H1 (cell line): ENCODE measurements around the gene MRPS24. TPM values are rescaled to one million over a fixed set of nuclear protein-coding genes. Genes with fewer than 3 reads are reported as not detected.

Experiments used
- CTCF ChIA-PET: fragments of 300-600 bp; sonication (Branson Sonifier 250); formaldehyde crosslinking; loops from one replicate; lab custom pipeline; 2021; ENCODE audit not compliant: partially characterized antibody; lab: Charles Lee
- POLR2A ChIA-PET: fragments of 300-600 bp; sonication (Branson Sonifier 250); formaldehyde crosslinking; loops from one replicate; lab custom pipeline; 2021; ENCODE audit warnings: inconsistent platforms; ENCODE audit not compliant: partially characterized antibody; lab: Charles Lee
- DNase-seq, 2 experiments: peaks; one replicate each; pipeline versions ENCODE4 v3.0.0 to v3.0.0-alpha.2; 2010 to 2022; ENCODE audit warnings: low spot score in 2 of 2, low read depth in 1 of 2, mixed read lengths in 1 of 2
- FAIRE-seq: peaks from 2 replicates; lab custom pipeline; 2011; peaks lifted over from hg19 to GRCh38; lab: Jason Lieb, UNC
- H2AFZ ChIP-seq: 2 replicates; pipeline ENCODE4 v1.8.1; 2012; ENCODE audit warnings: low read length, inconsistent platforms
- H2AK5ac ChIP-seq: 2 replicates; pipeline ENCODE4 v1.6.1; 2013; ENCODE audit warnings: low read depth, low read length
- H2BK120ac ChIP-seq: replicated peaks from 2 replicates; pipeline ENCODE3; 2013; ENCODE audit warnings: low read depth, low read length, inconsistent platforms
- H2BK12ac ChIP-seq: 2 replicates; pipeline ENCODE4 v1.6.1; 2013; ENCODE audit warnings: low read depth, low read length
- H2BK15ac ChIP-seq: 2 replicates; pipeline ENCODE4 v1.6.1; 2013; ENCODE audit warnings: low read length
- H2BK20ac ChIP-seq: 2 replicates; pipeline ENCODE4 v1.6.1; 2013; ENCODE audit warnings: low read length
- H2BK5ac ChIP-seq: 2 replicates; pipeline ENCODE4 v1.6.1; 2013; ENCODE audit warnings: low read depth, low read length
- H3K14ac ChIP-seq: 2 replicates; pipeline ENCODE4 v1.6.1; 2013; ENCODE audit warnings: inconsistent platforms; ENCODE audit not compliant: insufficient read length
- H3K18ac ChIP-seq: 2 replicates; pipeline ENCODE4 v1.6.1; 2013; ENCODE audit warnings: low read length; ENCODE audit errors: extremely low read depth
- H3K23ac ChIP-seq: 2 replicates; pipeline ENCODE4 v1.6.1; 2013; ENCODE audit warnings: inconsistent platforms; ENCODE audit not compliant: insufficient read length
- H3K23me2 ChIP-seq: 2 replicates; pipeline ENCODE4 v1.6.1; 2013; ENCODE audit warnings: low read depth, low read length
- H3K27ac ChIP-seq: 2 replicates; pipeline ENCODE4 v1.6.1; 2011; ENCODE audit warnings: low read depth, low read length, inconsistent platforms
- H3K27me3 ChIP-seq, 4 experiments: replicated peaks in 1 of 4; 1 replicate in 1 of 4; 2 replicates in 3 of 4; pipeline versions ENCODE4 v1.6.1 to v1.8.1; 2011 to 2013; ENCODE audit warnings: low read length in 3 of 4, mild to moderate bottlenecking in 3 of 4, inconsistent platforms in 2 of 4, mixed read lengths in 2 of 4, moderate library complexity in 1 of 4; ENCODE audit not compliant: control insufficient read depth in 3 of 4, insufficient read depth in 3 of 4; ENCODE audit errors: extremely low read depth in 1 of 4
- H3K36me3 ChIP-seq, 4 experiments: 2 replicates each; pipeline versions ENCODE4 v1.6.1 to v1.8.1; 2011 to 2013; ENCODE audit warnings: mild to moderate bottlenecking in 4 of 4, low read length in 3 of 4, moderate library complexity in 2 of 4, control low read depth in 1 of 4, inconsistent platforms in 1 of 4; ENCODE audit not compliant: insufficient read depth in 4 of 4, control insufficient read depth in 2 of 4
- H3K4ac ChIP-seq: replicated peaks from 2 replicates; pipeline ENCODE3; 2013; ENCODE audit warnings: low read length, low read depth, mixed read lengths, inconsistent platforms; ENCODE audit not compliant: insufficient read length
- H3K4me1 ChIP-seq, 4 experiments: replicated peaks in 1 of 4; 1 replicate in 1 of 4; 2 replicates in 3 of 4; pipeline versions ENCODE4 v1.6.1 to v1.8.1; 2011 to 2013; ENCODE audit warnings: low read length in 3 of 4, inconsistent platforms in 2 of 4, mixed read lengths in 1 of 4; ENCODE audit not compliant: insufficient read depth in 4 of 4, control insufficient read depth in 3 of 4
- H3K4me2 ChIP-seq, 2 experiments: 2 replicates each; pipeline versions ENCODE4 v1.6.1 to v1.8.1; 2011 to 2013; ENCODE audit warnings: low read depth in 2 of 2, low read length in 2 of 2, control low read depth in 1 of 2, inconsistent platforms in 1 of 2, mild to moderate bottlenecking in 1 of 2; ENCODE audit not compliant: insufficient read depth in 1 of 2
- H3K4me3 ChIP-seq, 4 experiments: fragments of 200-600, 300-600 bp in 1 of 4; sonication (generic), shearing (Covaris generic), sonication (Bioruptor Twin) in 1 of 4; 2 replicates each; pipeline versions ENCODE4 v1.5.1 to v1.8.1; 2011 to 2016; ENCODE audit warnings: low read length in 4 of 4, low read depth in 3 of 4, control low read depth in 2 of 4, inconsistent platforms in 2 of 4, mild to moderate bottlenecking in 2 of 4, mixed read lengths in 1 of 4, moderate library complexity in 1 of 4; ENCODE audit not compliant: insufficient read depth in 2 of 4; ENCODE audit errors: extremely low read depth in 1 of 4
- H3K56ac ChIP-seq: replicated peaks from 2 replicates; pipeline ENCODE3; 2013; ENCODE audit warnings: low read depth, mild to moderate bottlenecking, mixed read lengths, low read length, inconsistent platforms; ENCODE audit not compliant: insufficient read length
- H3K79me1 ChIP-seq: 2 replicates; pipeline ENCODE4 v1.6.1; 2013; ENCODE audit warnings: low read depth, low read length, control low read depth
- H3K79me2 ChIP-seq, 2 experiments: 2 replicates each; pipeline versions ENCODE4 v1.6.1 to v1.8.1; 2012 to 2013; ENCODE audit warnings: low read length in 2 of 2, mild to moderate bottlenecking in 2 of 2, inconsistent platforms in 1 of 2; ENCODE audit not compliant: insufficient read depth in 2 of 2, control insufficient read depth in 1 of 2
- H3K9ac ChIP-seq, 4 experiments: replicated peaks in 1 of 4; 1 replicate in 1 of 4; 2 replicates in 3 of 4; pipeline versions ENCODE4 v1.6.1 to v1.8.1; 2011 to 2013; ENCODE audit warnings: low read depth in 3 of 4, low read length in 3 of 4, control low read depth in 2 of 4, mild to moderate bottlenecking in 2 of 4, moderate library complexity in 2 of 4, inconsistent platforms in 1 of 4; ENCODE audit errors: extremely low read depth in 1 of 4
- H3K9me3 ChIP-seq, 2 experiments: 2 replicates each; pipeline versions ENCODE4 v1.6.1 to v1.8.1; 2012 to 2013; ENCODE audit warnings: mild to moderate bottlenecking in 2 of 2, moderate library complexity in 2 of 2, control low read depth in 1 of 2, inconsistent platforms in 1 of 2, low read depth in 1 of 2, low read length in 1 of 2, mixed read lengths in 1 of 2; ENCODE audit not compliant: insufficient read depth in 2 of 2
- H4K20me1 ChIP-seq, 2 experiments: replicated peaks in 1 of 2; 2 replicates each; pipeline versions ENCODE3 to v1.8.1; 2011 to 2013; ENCODE audit warnings: inconsistent platforms in 2 of 2, low read length in 2 of 2, mild to moderate bottlenecking in 1 of 2; ENCODE audit not compliant: insufficient read depth in 2 of 2, control insufficient read depth in 1 of 2
- H4K5ac ChIP-seq: 2 replicates; pipeline ENCODE4 v1.6.1; 2013; ENCODE audit warnings: low read length, low read depth, mixed read lengths, inconsistent platforms; ENCODE audit not compliant: insufficient read length
- H4K8ac ChIP-seq: 2 replicates; pipeline ENCODE4 v1.8.0; 2013; ENCODE audit warnings: mild to moderate bottlenecking, moderate library complexity, low read length, inconsistent platforms; ENCODE audit not compliant: insufficient read depth; ENCODE audit errors: extremely low read depth
- H4K91ac ChIP-seq: replicated peaks from 2 replicates; pipeline ENCODE3; 2013; ENCODE audit warnings: low read length, mixed read lengths, inconsistent platforms; ENCODE audit not compliant: insufficient read length
- KDM1A ChIP-seq: fragments of 200-600, 300-600 bp; sonication (generic); IDR thresholded peaks from 2 replicates; pipeline ENCODE4 v1.7.1; 2016; ENCODE audit warnings: mild to moderate bottlenecking, low read length, borderline replicate concordance
- RBBP5 ChIP-seq: IDR thresholded peaks from 2 replicates; pipeline ENCODE4 v1.7.1; 2012; ENCODE audit warnings: low read depth, mild to moderate bottlenecking, inconsistent platforms, low read length, moderate library complexity, borderline replicate concordance
- SP1 ChIP-seq: IDR thresholded peaks from 2 replicates; pipeline ENCODE4 v1.6.1; 2011; ENCODE audit warnings: low read depth, low read length
- SRF ChIP-seq: IDR thresholded peaks from 2 replicates; pipeline ENCODE4 v1.6.1; 2011; ENCODE audit warnings: mild to moderate bottlenecking, low read depth, low read length, moderate library complexity
- WGBS, 2 experiments: shearing (Covaris generic) in 1 of 2; methylation state at CpG; one replicate each; pipeline versions ENCODE4 v1.1.6 to v1.1.7; 2013 to 2015; ENCODE audit warnings: low lambda C conversion rate in 2 of 2, mixed read lengths in 2 of 2, inconsistent platforms in 1 of 2, low coverage in 1 of 2, missing lambda C conversion rate in 1 of 2; ENCODE audit not compliant: insufficient replicate concordance in 2 of 2, insufficient coverage in 1 of 2, insufficient read length in 1 of 2; ENCODE audit errors: extremely low coverage in 1 of 2, missing lambda C conversion rate in 1 of 2; 5-methylcytosine and 5-hydroxymethylcytosine counted together
- polyA plus RNA-seq, 7 experiments: library from polyadenylated mRNA; depleted of rRNA in 3 of 7; stranded (reverse) in 5 of 7; unstranded in 2 of 7; fragments of >200 nt in 5 of 7; fragments of 200-250 nt in 2 of 7; gene quantifications; 1 replicate in 5 of 7; 2 replicates in 1 of 7; 4 replicates in 1 of 7; pipeline versions ENCODE4 v1.2.1 to v1.2.3, GENCODE V29; 2011 to 2013; ENCODE audit warnings: missing spikeins in 2 of 7, mixed read lengths in 2 of 7
- total RNA-seq: library from RNA; stranded (reverse); fragmentation: NEBNext Ultra II Directional; extraction: Animal tissue kit (Norgen Biotek cat#: 25700); gene quantifications from 2 replicates; pipeline ENCODE4 v1.2.1, GENCODE V29; 2021

The MRPS24 gene
- total and polyA plus RNA-seq, 2 of the 8 experiments (the other 6 are each of a cell fraction or from before 2014, with no cell fraction given) = 133 to 347 TPM

- POLR2A ChIA-PET = interaction anchor here (0.6 to 1.9 kb wide), 12 partner anchors 9 to 942 kb away, joined by 3 to 7 read pairs (median 4); partner anchors contain the start of genes STK17A, UBE2D4 and URGCP
- peak overlapping the region; percentile 72 for H4K5ac ChIP-seq
- H3K4me2 ChIP-seq = peak overlapping the region; percentile 75 to 78
- H3K9ac ChIP-seq = peak overlapping the region; percentile 45 to 62 (median 50); a peak in 6 of 7 replicates
- H3K18ac ChIP-seq = peak overlapping the region; percentile 78
- H3K79me1 ChIP-seq = 0 out of 2 replicates have a peak, but pooled peaks cover 2% of the 10 kb centered on the region
- no peak overlapping the region for H2BK120ac ChIP-seq
- H3K23me2 ChIP-seq = peaks cover 2% of the 10 kb centered on the region; the same call in 1 of the 2 replicates
- TF ChIP-seq SP1 = no peak
- TF ChIP-seq KDM1A = no peak
- no peak for TF ChIP-seq SRF
- TF ChIP-seq RBBP5 = no peak
- FAIRE-seq (no peak), DNase-seq (no peak)
- peak overlapping the region; percentile 36; the same call in 1 of the 2 replicates for H2BK5ac ChIP-seq
- CTCF ChIA-PET = interaction anchor here (0.6 kb wide), 1 partner anchor 115 kb away, joined by 3 read pairs; no protein-coding TSS in a partner anchor
- no peaks in the 10 kb centered on the region for H3K79me2 ChIP-seq
- 61% methylated on average over 13 of the region's 13 CpGs; no CpG with 5 or more reads in 1 of the 2 experiments for WGBS, 2 experiments
- peak overlapping the region; percentile 73; the same call in 1 of the 2 replicates for H4K8ac ChIP-seq
- no peak overlapping the region for H2BK20ac ChIP-seq
- H3K14ac ChIP-seq = no peak overlapping the region
- peaks cover 0 to 19% (median 8%) of the 10 kb centered on the region in 4 experiments; a peak in 4 of 8 replicates for H3K36me3 ChIP-seq
- H4K91ac ChIP-seq = no peak overlapping the region
- no peak overlapping the region for H3K4ac ChIP-seq
- no peaks in the 10 kb centered on the region for H3K9me3 ChIP-seq
- peak overlapping the region; percentile 51 for H3K56ac ChIP-seq
- peaks cover 0 to 3% of the 10 kb centered on the region in 2 experiments for H4K20me1 ChIP-seq
- peak overlapping the region; percentile 21; the same call in 1 of the 2 replicates for H3K27ac ChIP-seq
- no peak overlapping the region for H2AK5ac ChIP-seq
- H2BK15ac ChIP-seq = peak overlapping the region; percentile 77; the same call in 1 of the 2 replicates
- no peak overlapping the region for H2BK12ac ChIP-seq
- no peaks in the 10 kb centered on the region for H3K27me3 ChIP-seq
- H3K4me1 ChIP-seq = peaks cover 3 to 14% (median 6%) of the 10 kb centered on the region in 4 experiments
- peak overlapping the region; percentile 91 for H2AFZ ChIP-seq
- peak overlapping the region; percentile 69 to 90 (median 82) for H3K4me3 ChIP-seq
- H3K23ac ChIP-seq = no peak overlapping the region
Observed at GRCh38 chr7:43869867-43870240, 537 bp upstream of the MRPS24 start.
